DOHH2 (cell line): Measurements from ENCODE around the gene GNAO1.

Source experiments
- H3F3A ChIP-seq: fragments of 200-600 bp; sonication (generic), shearing (Covaris generic); 2 replicates; pipeline ENCODE4 v1.6.0; 2016; ENCODE audit warnings: antibody characterized with exemption, mild to moderate bottlenecking; ENCODE audit not compliant: control insufficient read depth, insufficient read depth
- H3K27ac ChIP-seq: fragments of 200-600 bp; sonication (generic); 2 replicates; pipeline ENCODE4 v1.5.1; 2014; ENCODE audit warnings: low read depth, mild to moderate bottlenecking, low read length, moderate library complexity
- H3K27me3 ChIP-seq: fragments of 200-600 bp; sonication (generic); 2 replicates; pipeline ENCODE4 v1.6.1; 2014; ENCODE audit warnings: mild to moderate bottlenecking, low read length, mixed read lengths; ENCODE audit not compliant: control insufficient read depth
- H3K36me3 ChIP-seq: fragments of 200-600 bp; sonication (generic); 2 replicates; pipeline ENCODE4 v1.6.1; 2014; ENCODE audit warnings: mild to moderate bottlenecking, low read length, moderate library complexity, mixed read lengths; ENCODE audit not compliant: control insufficient read depth
- H3K4me1 ChIP-seq: fragments of 200-600 bp; sonication (generic); 2 replicates; pipeline ENCODE4 v1.6.1; 2014; ENCODE audit warnings: mild to moderate bottlenecking, low read length, mixed read lengths; ENCODE audit not compliant: control insufficient read depth
- H3K4me2 ChIP-seq: fragments of 200-600 bp; sonication (generic); 2 replicates; pipeline ENCODE4 v1.6.0; 2014; ENCODE audit warnings: mild to moderate bottlenecking, low read length, moderate library complexity
- H3K4me3 ChIP-seq: fragments of 200-600 bp; sonication (generic); 2 replicates; pipeline ENCODE4 v1.5.1; 2014; ENCODE audit warnings: mild to moderate bottlenecking, low read length, mixed read lengths
- H3K79me2 ChIP-seq: fragments of 200-600 bp; sonication (generic); 2 replicates; pipeline ENCODE4 v1.6.1; 2014; ENCODE audit warnings: mild to moderate bottlenecking, low read length, mixed read lengths; ENCODE audit not compliant: control insufficient read depth
- H3K9me2 ChIP-seq: fragments of 200-600 bp; sonication (generic); replicated peaks from 2 replicates; pipeline ENCODE4 v1.6.1; 2014; ENCODE audit warnings: mild to moderate bottlenecking, low read length, mixed read lengths; ENCODE audit not compliant: control insufficient read depth
- H3K9me3 ChIP-seq: fragments of 200-600 bp; sonication (generic); 2 replicates; pipeline ENCODE4 v1.6.1; 2014; ENCODE audit warnings: antibody characterized with exemption, low read length, mixed read lengths; ENCODE audit not compliant: control insufficient read depth, insufficient read depth
- H4K20me1 ChIP-seq: fragments of 200-600 bp; sonication (generic); 2 replicates; pipeline ENCODE4 v1.6.0; 2014; ENCODE audit warnings: low read depth, mild to moderate bottlenecking, antibody characterized with exemption, low read length, moderate library complexity; ENCODE audit not compliant: control insufficient read depth, insufficient read depth
- CTCF ChIP-seq: fragments of 200-600 bp; sonication (generic); IDR thresholded peaks from one replicate; pipeline ENCODE4 v1.5.1; 2014; ENCODE audit warnings: antibody characterized with exemption, mild to moderate bottlenecking, low read depth, low read length; ENCODE audit not compliant: poor library complexity, severe bottlenecking
- EZH2phosphoT487 ChIP-seq: fragments of 200-600 bp; sonication (generic); IDR thresholded peaks from 2 replicates; pipeline ENCODE4 v1.6.1; 2017; ENCODE audit warnings: borderline replicate concordance, mild to moderate bottlenecking, antibody characterized with exemption, low read length, moderate library complexity, mixed read lengths

Gene GNAO1

DNA sequence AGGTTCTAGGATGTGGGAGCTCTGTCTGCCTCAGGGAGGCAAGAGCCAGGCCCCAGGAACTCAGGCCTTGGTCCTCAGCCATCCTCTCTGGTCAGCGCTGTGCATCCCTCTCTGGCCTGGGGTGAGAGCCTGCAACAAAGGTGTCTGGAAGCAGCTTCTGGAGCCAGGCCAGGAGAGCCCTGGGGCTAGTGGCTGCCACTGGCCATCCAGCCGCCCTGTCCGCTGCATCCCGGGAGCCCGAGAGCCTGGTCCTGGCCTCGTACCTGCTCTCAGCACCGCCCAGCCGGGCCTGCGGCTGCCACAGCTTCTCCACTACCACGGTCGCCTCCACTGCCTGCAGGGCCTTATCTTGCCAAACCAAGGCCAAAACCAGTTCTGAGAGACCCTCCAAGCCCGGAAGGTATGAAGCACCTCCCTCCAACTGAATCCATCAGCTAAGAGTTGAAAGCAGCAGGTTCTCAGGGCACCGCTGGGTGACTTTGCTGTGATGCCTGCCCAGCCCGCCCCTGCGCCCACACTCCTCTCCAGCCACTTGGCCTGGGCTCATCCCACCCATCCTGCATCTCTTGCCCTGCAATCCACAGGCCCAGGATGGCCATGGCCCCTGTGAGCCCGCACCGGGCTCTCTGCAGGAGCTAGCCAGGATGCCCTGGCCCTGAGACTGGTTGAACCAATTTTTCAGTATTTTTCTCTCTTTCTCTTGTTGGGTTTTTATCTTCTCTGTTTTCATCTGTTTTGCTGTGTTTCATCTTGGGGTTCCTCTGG lies 148.3 kb downstream of the GNAO1 start:
- Histone ChIP-seq H4K20me1 (no peaks in the 10 kb centered on the region), H3K4me3 (no peak overlapping the region), H3K27ac (no peak overlapping the region), H3K4me2 (no peak overlapping the region), H3K4me1 (no peaks in the 10 kb centered on the region), H3K9me2 (no peaks in the 10 kb centered on the region), H3F3A (no peaks in the 10 kb centered on the region), H3K9me3 (no peaks in the 10 kb centered on the region), H3K27me3 (no peaks in the 10 kb centered on the region), H3K36me3 (no peaks in the 10 kb centered on the region), H3K79me2 (no peaks in the 10 kb centered on the region)
- TF ChIP-seq CTCF, result no peak

DNA sequence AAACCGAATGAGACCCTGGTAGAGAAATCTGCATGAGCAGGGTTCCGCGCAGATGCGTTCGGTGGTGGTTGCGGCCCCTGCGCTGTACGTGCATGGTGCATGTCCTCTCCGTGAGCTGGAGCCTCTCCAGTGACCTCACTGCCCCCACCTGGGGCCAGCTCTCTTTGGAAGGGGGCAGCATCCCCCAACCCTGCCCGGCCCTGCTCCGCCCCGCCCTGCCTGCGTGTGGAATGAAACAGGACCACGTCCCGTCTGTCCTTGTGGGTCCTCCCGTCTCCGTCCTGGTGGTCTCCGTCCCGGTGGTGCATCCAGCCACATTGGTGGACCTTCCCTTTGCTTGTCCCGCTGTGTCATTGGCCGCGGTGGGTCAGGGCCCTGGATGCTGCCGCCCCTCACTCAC lies 149.1 kb downstream of the GNAO1 start:
- H3K9me3 ChIP-seq, result no peaks in the 10 kb centered on the region

GRCh38 chr16:56340864-56341365 lies 149.6 kb downstream of the GNAO1 start:
- Histone ChIP-seq H3K9me2 (no peaks in the 10 kb centered on the region), H3K4me3 (no peak overlapping the region), H3K36me3 (no peaks in the 10 kb centered on the region), H3F3A (no peaks in the 10 kb centered on the region), H3K79me2 (no peaks in the 10 kb centered on the region), H3K27me3 (no peaks in the 10 kb centered on the region), H3K4me2 (no peak overlapping the region), H4K20me1 (no peaks in the 10 kb centered on the region), H3K9me3 (no peaks in the 10 kb centered on the region), H3K4me1 (no peaks in the 10 kb centered on the region), H3K27ac (no peak overlapping the region)
- no peak for TF ChIP-seq EZH2phosphoT487
- TF ChIP-seq CTCF, result no peak

More for the DNA sequence above, 149.1 kb downstream of the GNAO1 start:
- Histone ChIP-seq H3K27ac (no peak overlapping the region), H3K4me3 (no peak overlapping the region), H3K4me1 (no peaks in the 10 kb centered on the region), H3K27me3 (no peaks in the 10 kb centered on the region), H3K9me2 (no peaks in the 10 kb centered on the region), H3F3A (no peaks in the 10 kb centered on the region), H3K79me2 (no peaks in the 10 kb centered on the region), H3K36me3 (no peaks in the 10 kb centered on the region), H3K4me2 (no peak overlapping the region), H4K20me1 (no peaks in the 10 kb centered on the region)
- TF ChIP-seq EZH2phosphoT487 (no peak), CTCF (no peak)
